NCI-H1417 (cell line): ENCODE measurements around the gene AKAP13.
"Not testable (repeated sequence)": the region's sequence is repeated elsewhere in the genome, so short reads cannot be mapped to it uniquely, and the experiment has no call there.

ENCODE experiments used
- DNase-seq, 3 experiments: peaks; one replicate each; lab custom pipeline; 2025; lab: John Stamatoyannopoulos, UW

AKAP13 gene

GRCh38 chr15:85348048-85348766 is 32.2 kb upstream of the AKAP13 start:
- not testable (repeated sequence) for DNase-seq

DNA sequence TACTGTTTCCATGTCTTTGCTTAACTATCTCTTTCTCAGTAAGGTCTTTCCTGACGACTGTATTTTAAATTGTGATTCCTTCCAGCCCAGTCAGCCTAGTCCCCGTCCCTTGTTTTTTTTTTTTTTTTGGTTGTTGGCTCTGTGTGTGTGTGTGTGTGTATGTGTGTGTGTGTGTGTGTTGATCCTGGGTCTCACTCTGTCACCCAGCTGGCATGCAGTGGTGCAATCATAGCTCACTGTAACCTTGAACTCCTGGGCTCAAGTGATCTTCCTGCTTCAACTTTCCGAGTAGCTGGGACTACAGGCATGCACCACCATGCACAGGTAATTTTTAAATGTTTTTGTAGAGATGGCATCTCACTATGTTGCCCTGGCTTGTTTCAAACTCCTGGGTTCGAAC is 31.3 kb upstream of the AKAP13 start:
- DNase-seq, result not testable (repeated sequence)

DNA sequence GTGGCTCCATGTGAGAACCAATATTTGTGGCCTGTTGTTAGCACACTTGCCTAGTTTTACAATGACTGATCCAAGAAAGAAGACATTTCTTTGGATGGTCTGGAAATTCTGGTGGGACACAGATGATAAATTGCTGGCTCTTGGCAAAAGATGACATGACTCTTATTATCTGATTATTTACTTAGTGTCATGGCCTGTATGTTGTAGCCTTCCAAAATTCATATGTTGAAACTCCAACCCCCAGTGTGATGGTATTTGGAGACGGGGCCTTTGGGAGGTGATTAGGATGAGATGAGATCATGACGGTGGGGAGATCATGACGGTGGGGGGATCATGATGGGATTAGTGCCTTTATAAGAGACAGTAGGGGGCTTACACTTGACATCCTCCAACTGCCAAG is 30.0 kb upstream of the AKAP13 start:
- DNase-seq, result no peak

DNA sequence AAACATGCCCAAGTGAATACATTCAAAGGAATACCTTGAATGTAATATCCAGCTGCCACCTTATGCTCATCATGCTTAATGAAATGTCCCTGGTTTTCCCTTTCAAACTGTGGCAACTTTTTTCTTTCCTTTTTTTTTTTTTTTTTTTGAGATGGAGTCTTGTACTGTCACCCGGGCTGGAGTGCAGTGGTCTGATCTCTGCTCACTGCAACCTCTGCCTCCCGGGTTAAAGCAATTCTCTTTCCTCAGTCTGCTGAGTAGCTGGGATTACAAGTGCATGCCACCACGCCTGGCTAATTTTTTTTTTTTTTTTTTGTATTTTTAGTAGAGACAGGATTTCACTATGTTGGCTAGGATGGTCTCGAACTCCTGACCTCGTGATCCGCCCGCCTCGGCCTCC is 28.9 kb upstream of the AKAP13 start:
- not testable (repeated sequence) for DNase-seq

DNA sequence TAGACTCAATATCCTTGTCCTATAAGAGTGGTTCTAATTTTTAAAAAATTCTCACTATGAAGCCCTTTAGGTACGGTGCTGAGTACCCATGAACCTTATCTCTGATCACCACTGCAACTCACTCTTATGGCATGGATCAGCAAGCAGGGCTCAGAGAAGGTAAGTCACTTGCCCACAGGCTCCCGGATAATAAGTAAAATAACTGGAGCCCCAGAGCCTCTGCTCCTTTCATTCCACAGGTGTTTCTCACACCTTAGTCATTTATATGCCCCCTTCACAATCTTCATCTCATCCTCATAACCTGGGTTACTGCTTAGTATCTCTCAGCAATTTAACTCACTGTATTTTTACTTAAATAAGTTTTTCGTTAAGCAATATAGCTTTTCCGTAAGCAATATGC is 28.4 kb upstream of the AKAP13 start:
- no peak for DNase-seq

GRCh38 chr15:85353516-85353915 is 26.9 kb upstream of the AKAP13 start:
- no peak for DNase-seq

GRCh38 chr15:85354461-85354860 is 25.9 kb upstream of the AKAP13 start:
- no peak for DNase-seq

GRCh38 chr15:85354948-85355347 is 25.5 kb upstream of the AKAP13 start:
- no peak for DNase-seq

- no peak for DNase-seq
Observed at GRCh38 chr15:85356276-85356675, 24.1 kb upstream of the AKAP13 start.

DNA sequence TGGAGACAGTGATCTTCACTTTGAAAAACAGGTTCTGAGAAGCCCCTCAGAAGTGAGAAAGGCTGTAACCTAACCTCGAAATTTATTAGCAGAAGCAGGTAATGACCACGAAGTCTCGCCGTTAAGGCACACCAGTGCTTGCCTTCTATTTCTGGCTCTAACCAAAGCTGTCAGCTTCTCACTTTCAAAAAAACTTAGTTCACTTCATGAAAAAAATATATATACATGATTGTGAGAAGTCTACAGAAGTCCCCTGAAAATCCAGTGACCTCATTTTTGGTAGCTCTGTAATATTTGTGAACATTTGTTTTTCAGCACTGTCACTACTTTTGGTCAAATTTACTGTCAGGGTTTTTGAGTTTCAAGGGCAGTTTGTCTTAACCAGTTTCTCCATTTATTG is 19.1 kb upstream of the AKAP13 start:
- no peak for DNase-seq

DNA sequence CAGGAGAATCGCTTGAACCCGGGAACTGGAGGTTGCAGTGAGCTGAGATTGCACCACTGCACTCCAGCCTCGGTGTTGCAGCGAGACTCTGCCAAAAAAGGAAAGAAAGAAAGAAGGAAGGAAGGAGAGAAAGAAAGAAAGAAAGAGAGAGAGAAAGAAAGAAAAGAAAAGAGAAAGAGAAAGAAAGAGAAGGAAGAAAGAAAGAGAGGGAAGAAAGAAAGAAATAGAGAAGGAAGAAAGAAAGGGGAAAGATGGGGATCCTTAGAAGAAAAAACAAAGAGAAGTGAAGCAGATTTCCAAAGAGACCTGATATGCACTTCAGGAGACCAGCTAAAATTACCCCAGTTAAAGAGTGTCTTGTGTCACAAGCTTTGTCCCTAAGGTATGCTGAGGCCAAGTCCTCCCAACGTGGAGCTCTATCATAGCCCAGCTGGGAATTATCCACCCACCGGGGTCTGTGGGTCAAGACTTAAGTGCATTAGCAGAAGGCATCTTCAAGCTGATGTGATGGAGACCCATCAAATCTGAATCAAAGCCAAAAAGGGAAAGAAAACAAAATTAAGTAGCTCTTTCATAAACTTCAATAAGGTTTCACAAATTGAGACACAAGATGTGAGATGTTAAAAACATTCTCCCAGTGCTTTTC is 17.8 kb upstream of the AKAP13 start:
- DNase-seq, result no peak

DNA sequence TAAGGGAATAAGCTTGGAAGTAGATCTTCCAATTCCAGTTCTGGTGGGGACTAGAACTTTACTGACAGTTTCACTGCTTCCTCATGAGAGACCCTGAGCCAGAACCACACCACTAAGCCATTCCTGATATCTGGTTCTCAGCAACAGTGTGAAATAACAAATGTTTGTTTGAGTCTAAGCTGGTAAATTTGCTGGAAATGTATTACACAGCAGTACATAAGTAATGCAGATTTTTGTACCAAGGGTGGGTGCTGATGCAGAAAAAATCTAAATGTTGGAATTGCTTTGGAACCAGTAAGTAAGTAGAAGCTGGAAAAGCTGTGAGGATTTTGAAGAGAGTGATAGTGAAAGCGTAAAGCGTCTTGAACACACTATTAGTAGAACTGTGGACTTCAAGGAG is 14.4 kb upstream of the AKAP13 start:
- no peak for DNase-seq

GRCh38 chr15:85367741-85368140 is 12.7 kb upstream of the AKAP13 start:
- DNase-seq, result no peak

DNA sequence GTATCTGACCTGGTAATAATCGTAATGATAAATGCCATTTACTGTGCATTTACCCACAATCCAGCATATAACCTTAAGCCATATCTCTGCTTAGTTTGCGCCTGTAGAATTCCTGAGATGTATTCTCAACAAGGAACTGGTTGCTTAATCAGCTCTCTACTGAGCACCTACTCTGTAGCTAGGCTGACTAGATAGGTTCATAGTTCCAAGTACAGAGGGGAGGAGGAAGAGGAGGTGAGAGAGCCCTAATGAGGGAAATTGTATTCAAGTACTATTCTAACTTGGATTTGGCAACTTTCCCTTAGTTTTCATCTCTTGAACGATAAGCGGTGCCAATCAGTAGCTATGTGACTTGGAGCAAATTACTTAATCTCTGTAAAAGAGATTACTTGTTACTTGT is 5.6 kb upstream of the AKAP13 start:
- DNase-seq, result no peak

GRCh38 chr15:85377269-85377668 is 3.1 kb upstream of the AKAP13 start:
- DNase-seq, result no peak

DNA sequence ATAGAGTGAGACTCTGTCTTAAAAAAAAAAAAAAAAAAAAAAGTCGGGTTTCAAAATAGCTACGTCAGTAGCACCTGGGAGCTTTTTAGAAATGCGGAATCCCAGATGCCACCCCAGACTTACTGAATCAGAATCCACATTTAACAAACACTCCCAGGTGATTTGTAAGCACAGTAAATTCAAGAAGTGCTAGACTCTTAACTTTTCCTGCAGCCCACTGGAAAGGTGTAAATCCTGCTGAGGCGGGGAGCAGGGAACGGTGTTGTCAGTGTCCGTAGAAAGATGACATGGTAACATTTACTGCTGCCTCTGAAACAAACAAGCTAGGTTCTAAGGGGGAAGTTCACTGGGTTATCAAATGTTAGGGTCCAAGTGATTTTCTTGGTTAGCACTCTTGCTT is 2.4 kb upstream of the AKAP13 start:
- DNase-seq, result no peak

DNA sequence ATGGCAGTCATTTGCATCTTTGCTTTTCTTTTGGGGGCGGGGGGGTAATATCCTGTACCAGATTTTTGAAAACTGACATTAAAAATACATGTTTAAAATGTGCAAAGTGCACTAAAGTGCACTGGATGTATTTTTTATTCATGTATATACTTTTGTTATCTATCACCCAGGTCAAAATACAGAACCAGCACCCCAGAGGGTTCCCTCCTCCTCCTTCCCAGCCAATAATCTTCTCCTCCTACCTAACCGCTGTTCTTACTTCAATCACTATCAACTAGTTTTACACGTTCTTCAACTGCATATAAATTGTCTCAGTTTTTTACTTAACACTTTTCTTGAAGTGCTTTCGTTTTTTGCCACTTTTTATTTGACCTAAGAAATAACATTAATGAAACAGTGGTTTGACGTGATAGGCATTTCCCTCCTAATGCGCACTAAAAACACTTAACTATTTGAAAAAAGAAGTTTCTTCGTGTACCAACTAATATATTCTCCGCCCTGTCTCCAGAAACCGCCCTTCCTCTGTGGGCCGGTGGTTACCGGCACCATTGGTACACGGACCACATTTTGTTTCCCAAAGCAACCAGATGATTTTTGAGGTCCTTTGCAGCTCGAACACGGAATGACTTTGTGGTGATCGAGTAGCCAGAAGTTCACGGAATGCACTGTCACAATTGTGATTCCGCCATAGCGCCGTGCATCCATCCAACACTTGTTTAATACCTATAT is 836 bp upstream of the AKAP13 start:
- peak in 2 of 3 experiments; percentile 21 to 29 for DNase-seq

- DNase-seq, result peak in 2 of 3 experiments; percentile 78 to 85
Observed at GRCh38 chr15:85380812-85381642, 624 bp downstream of the AKAP13 start.

DNA sequence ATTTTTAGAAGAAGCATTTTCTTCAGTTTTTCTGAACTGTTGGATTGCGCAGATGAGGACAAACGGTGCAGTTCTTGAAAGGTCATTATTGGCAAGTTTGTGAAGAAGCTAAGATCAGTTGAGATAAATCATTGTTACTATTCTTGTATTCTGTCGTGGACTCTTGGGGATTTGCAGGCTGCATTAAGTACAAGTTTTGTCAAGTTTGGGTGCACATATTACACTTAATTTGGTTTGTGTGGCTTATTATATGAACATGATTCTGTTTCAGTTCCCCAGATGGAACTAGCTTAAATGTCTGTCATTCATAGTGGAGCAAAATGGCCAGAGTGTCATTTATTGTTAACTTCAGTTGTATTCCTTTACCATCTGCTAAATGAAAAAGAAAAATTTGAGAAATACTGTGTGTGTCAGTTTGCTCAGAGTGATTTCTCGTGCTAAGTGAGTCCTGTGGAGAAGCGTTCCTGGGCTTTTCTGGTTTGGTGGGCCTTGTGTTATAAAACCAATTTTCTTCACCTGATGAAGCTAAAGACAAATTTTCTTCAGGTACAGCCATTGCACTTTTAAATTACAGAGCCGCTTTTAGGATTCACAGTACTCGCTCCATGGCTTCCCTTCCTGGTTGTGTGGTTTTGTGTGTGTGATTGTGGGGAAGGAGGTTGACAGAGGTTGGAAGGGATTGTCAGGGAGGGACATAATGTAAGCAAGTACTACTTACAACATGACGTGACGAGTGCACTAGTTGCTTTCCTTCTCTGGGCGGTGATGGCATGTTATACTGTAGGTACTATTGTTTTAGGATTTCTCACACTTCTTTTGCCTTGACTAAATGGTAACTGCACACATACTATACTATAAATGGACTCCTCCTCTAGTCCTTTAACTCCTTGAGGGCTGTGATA is 1.7 kb downstream of the AKAP13 start:
- peak in 1 of 3 experiments; percentile 51 for DNase-seq

GRCh38 chr15:85382942-85383341 is 2.5 kb downstream of the AKAP13 start:
- DNase-seq, result no peak

DNA sequence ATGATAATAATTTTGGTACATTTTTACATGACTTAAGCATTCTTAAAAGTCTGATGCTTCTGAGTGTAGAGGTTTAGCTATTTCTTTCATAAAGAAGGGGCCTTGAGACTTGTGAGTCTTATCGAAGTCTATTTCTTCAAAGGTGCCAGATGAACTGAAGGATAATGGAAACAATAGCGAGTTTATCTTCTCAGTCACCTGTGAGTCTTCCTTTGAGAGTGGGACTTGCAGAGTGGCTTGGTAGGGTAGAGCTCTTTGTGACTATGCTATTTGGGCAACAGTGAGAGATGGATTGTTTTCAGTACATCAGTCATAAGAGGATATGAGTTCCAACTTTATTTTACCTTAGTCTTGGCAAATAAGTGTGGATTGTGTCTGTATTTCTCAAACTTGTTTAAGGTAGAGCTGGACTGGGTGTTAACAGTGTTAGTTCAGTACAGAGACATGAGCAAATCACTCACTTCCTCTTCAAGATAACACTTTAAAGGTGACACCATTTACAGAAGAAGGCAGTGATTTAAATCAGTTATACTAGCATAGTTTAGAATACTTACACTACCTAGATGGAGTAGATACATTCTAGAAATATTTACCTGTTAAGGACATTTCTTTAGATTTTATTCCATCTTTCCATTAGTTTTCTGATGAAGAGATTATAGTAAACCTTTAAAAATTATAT is 3.2 kb downstream of the AKAP13 start:
- no peak for DNase-seq
